K562 (cell line): ENCODE results near the gene PTRH1. TPM values are rescaled to one million over a fixed set of nuclear protein-coding genes. Genes with fewer than 3 reads are reported as not detected.

Source experiments
- AFF4 ChIP-seq: sonication (generic); formaldehyde crosslinking; IDR thresholded peaks from 2 replicates; pipeline ENCODE4 v1.8.0; 2023; ENCODE audit warnings: mild to moderate bottlenecking, missing genetic modification reagents
- ATF3 ChIP-seq, 2 experiments: fragments of 450-650 bp in 1 of 2; sonication (generic) in 1 of 2; formaldehyde crosslinking in 1 of 2; IDR thresholded peaks in 1 of 2; conservative IDR thresholded peaks in 1 of 2; 2 replicates each; pipeline versions ENCODE4 v1.6.1 to v1.8.1; 2016 to 2023; ENCODE audit warnings: mild to moderate bottlenecking in 2 of 2, moderate library complexity in 2 of 2, inconsistent platforms in 1 of 2, missing genetic modification reagents in 1 of 2
- ATF6 ChIP-seq: sonication (generic); formaldehyde crosslinking; IDR thresholded peaks from 2 replicates; pipeline ENCODE4 v1.4.0; 2020; ENCODE audit warnings: mild to moderate bottlenecking, missing genetic modification reagents
- ESRRB ChIP-seq: fragments of 250-450 bp; sonication (Bioruptor Pico); IDR thresholded peaks from 2 replicates; pipeline ENCODE4 v1.5.0; 2020; ENCODE audit warnings: mild to moderate bottlenecking, moderate library complexity, borderline replicate concordance
- FOSL1 ChIP-seq: fragments of 200-800 bp; sonication (Bioruptor generic); conservative IDR thresholded peaks from 2 replicates; pipeline ENCODE4 v1.6.1; 2016; ENCODE audit warnings: missing genetic modification characterization, missing compliant biosample characterization
- GMEB1 ChIP-seq: fragments of 250-450 bp; sonication (Bioruptor Pico); IDR thresholded peaks from 2 replicates; pipeline ENCODE4 v1.4.0; 2020; ENCODE audit warnings: mild to moderate bottlenecking
- HLTF ChIP-seq: fragments of 450-650 bp; IDR thresholded peaks from 2 replicates; pipeline ENCODE4 v1.6.1; 2016
- POLR2A ChIP-seq: fragments of 450-650 bp; conservative IDR thresholded peaks from 2 replicates; pipeline ENCODE4 v1.6.1; 2016
- RNF219 ChIP-seq: fragments of 250-450 bp; sonication (Bioruptor Pico); IDR thresholded peaks from 2 replicates; pipeline ENCODE4 v1.5.0; 2022; ENCODE audit warnings: mild to moderate bottlenecking
- UBTF ChIP-seq, 2 experiments: IDR thresholded peaks; 2 replicates each; pipeline ENCODE4 v1.6.1; 2012; ENCODE audit warnings: improper control_type of control experiment in 2 of 2, low read depth in 2 of 2, low read length in 2 of 2, borderline replicate concordance in 1 of 2
- polyA plus RNA-seq, 8 experiments: library from polyadenylated mRNA; depleted of rRNA in 4 of 8; stranded (reverse) in 5 of 8; unstranded in 3 of 8; fragments of >200 nt; fragmentation: Nextera tagmentation in 2 of 8; fragmentation: Illumina TruSeq in 1 of 8; extraction: Ambion mirVana in 2 of 8; extraction: Trizol in 1 of 8; gene quantifications; 2 replicates each; pipeline versions ENCODE4 v1.2.1 to v1.2.3, GENCODE V29; 2011 to 2014; ENCODE audit warnings: inconsistent platforms in 1 of 8, missing spikeins in 1 of 8
- total RNA-seq, 7 experiments: library from RNA; depleted of rRNA in 6 of 7; stranded (reverse); fragments of >200 nt in 6 of 7; fragmentation: Illumina TruSeq in 2 of 7; extraction: Trizol in 2 of 7; gene quantifications; 2 replicates each; pipeline versions ENCODE4 v1.2.1 to v1.2.3, GENCODE V29; 2011 to 2021; ENCODE audit warnings: low replicate concordance in 1 of 7

The PTRH1 gene
- total and polyA plus RNA-seq, 9 of the 15 experiments (the other 6 are each of a cell fraction or from before 2014, with no cell fraction given), result 0.63 to 43.1 (median 5.7) TPM

- TF ChIP-seq GMEB1 (CRISPR knock-in tag) (peak; percentile 73), ATF6 (no peak; the same call in 1 of the 2 replicates), UBTF (IDR thresholded peaks at IDR 0.05; ENCODE audit: borderline replicate concordance in 1 of 2, low read depth in 2 of 2, low read length in 2 of 2) (0 out of 4 replicates have a peak, but pooled peaks have one; percentile 43 to 50), POLR2A (peak; percentile 75), RNF219 (no peak), FOSL1 (tag) (peak; percentile 33; the same call in 1 of the 2 replicates), ESRRB (CRISPR knock-in tag) (no peak), AFF4 (0 out of 2 replicates have a peak, but pooled peaks have one; percentile 66), HLTF (no peak), ATF3 (IDR thresholded peaks at IDR 0.05) (peak; percentile 99), ATF3 (CRISPR knock-in tag; conservative IDR thresholded peaks at IDR 0.05) (peak; percentile 81; the same call in 1 of the 2 replicates)
These were observed at the start of gene PTRH1, which contains the start of gene TTC16 (continued) for GRCh38 chr9:127715470-127716337.
